NCI-H2227 (cell line): ENCODE data around the gene PAX2.

Experiments
- DNase-seq: peaks from one replicate; lab custom pipeline; 2025; ENCODE audit not compliant: unreplicated experiment; lab: John Stamatoyannopoulos, UW

PAX2 gene

GRCh38 chr10:100811752-100812750 lies 66.7 kb downstream of the PAX2 start:
- no peak for DNase-seq

GRCh38 chr10:100812978-100813377 lies 67.6 kb downstream of the PAX2 start:
- DNase-seq = no peak

- no peak for DNase-seq
Observed at GRCh38 chr10:100814751-100815474, 69.5 kb downstream of the PAX2 start.

- peak; percentile 11 for DNase-seq
Observed at GRCh38 chr10:100816671-100817070, 71.3 kb downstream of the PAX2 start.

- no peak for DNase-seq
Observed at GRCh38 chr10:100817268-100817839, 72.0 kb downstream of the PAX2 start.

- DNase-seq = no peak
Observed at GRCh38 chr10:100819424-100819823, 74.0 kb downstream of the PAX2 start.

- no peak for DNase-seq
Observed at GRCh38 chr10:100823194-100823593, 77.8 kb downstream of the PAX2 start.

- peak; percentile 14 for DNase-seq
Observed at GRCh38 chr10:100824886-100825285, 79.5 kb downstream of the PAX2 start.

- no peak for DNase-seq
Observed at GRCh38 chr10:100825325-100825875, 80.0 kb downstream of the PAX2 start.

GRCh38 chr10:100826031-100826651 lies 80.8 kb downstream of the PAX2 start:
- peak; percentile 4 for DNase-seq

GRCh38 chr10:100826661-100826982 lies 81.2 kb downstream of the PAX2 start:
- no peak for DNase-seq

GRCh38 chr10:100826983-100827818 lies 81.8 kb downstream of the PAX2 start:
- DNase-seq = peak; percentile 44

- peak; percentile 48 for DNase-seq
Observed at GRCh38 chr10:100827819-100828737, 82.7 kb downstream of the PAX2 start.

GRCh38 chr10:100828738-100829096 lies 83.3 kb downstream of the PAX2 start:
- DNase-seq = peak; percentile 19

- DNase-seq = no peak
Observed at GRCh38 chr10:100829097-100829870, 83.9 kb downstream of the PAX2 start.

- no peak for DNase-seq
Observed at GRCh38 chr10:100829933-100830727, 84.7 kb downstream of the PAX2 start.

- no peak for DNase-seq
Observed at GRCh38 chr10:100830728-100831111, 85.3 kb downstream of the PAX2 start.

GRCh38 chr10:100831742-100832141 lies 86.4 kb downstream of the PAX2 start:
- DNase-seq = no peak
